Caco-2 (cell line): Measurements from ENCODE around the gene CATSPERD. TPM values are rescaled to one million over a fixed set of nuclear protein-coding genes. Genes with fewer than 3 reads are reported as not detected.

ENCODE experiments used
- BruUV-seq: library from RNA; stranded (reverse); fragments of 400-500 nt; replicated peaks from 2 replicates; lab custom pipeline; 2021; lab: Mats Ljungman, UMichigan
- CTCF ChIA-PET: fragments of 300-600 bp; sonication (Branson Sonifier 250); formaldehyde crosslinking; loops from one replicate; lab custom pipeline; 2022; ENCODE audit warnings: antibody characterized with exemption; lab: Charles Lee
- POLR2A ChIA-PET: fragments of 300-600 bp; sonication (Branson Sonifier 250); formaldehyde crosslinking; loops from one replicate; lab custom pipeline; 2022; ENCODE audit warnings: antibody characterized with exemption; lab: Charles Lee
- DNase-seq, 2 experiments: peaks; one replicate each; pipeline versions ENCODE4 v3.0.0 to v3.0.0-alpha.2; 2020 to 2022
- H3K27me3 ChIP-seq: replicated peaks from 2 replicates; pipeline ENCODE4 v1.6.0; 2011; ENCODE audit warnings: low read length; ENCODE audit not compliant: control insufficient read depth, insufficient read depth
- H3K36me3 ChIP-seq: 2 replicates; pipeline ENCODE4 v1.5.1; 2011; ENCODE audit warnings: low read length; ENCODE audit not compliant: control insufficient read depth, insufficient read depth
- H3K4me1 ChIP-seq: fragments of 250-450 bp; sonication (Bioruptor Pico); 2 replicates; pipeline ENCODE4 v1.5.1; 2020; ENCODE audit warnings: mild to moderate bottlenecking
- H3K4me3 ChIP-seq: 2 replicates; pipeline ENCODE4 v1.5.1; 2011; ENCODE audit warnings: low read depth, mild to moderate bottlenecking, control low read depth, low read length
- H3K9me3 ChIP-seq: fragments of 250-450 bp; sonication (Bioruptor Pico); 2 replicates; pipeline ENCODE4 v1.5.1; 2020; ENCODE audit warnings: mild to moderate bottlenecking, moderate library complexity
- H3K27ac Mint-ChIP-seq: one replicate; pipeline ENCODE4 v1.8.0; 2022; ENCODE audit warnings: mixed read lengths; ENCODE audit not compliant: unreplicated experiment
- H3K27me3 Mint-ChIP-seq: one replicate; pipeline ENCODE4 v1.8.0; 2022; ENCODE audit warnings: mixed read lengths; ENCODE audit not compliant: insufficient read depth, unreplicated experiment
- H3K36me3 Mint-ChIP-seq: one replicate; pipeline ENCODE4 v1.8.0; 2022; ENCODE audit warnings: mild to moderate bottlenecking, mixed read lengths; ENCODE audit not compliant: insufficient read depth, unreplicated experiment
- H3K4me1 Mint-ChIP-seq: one replicate; pipeline ENCODE4 v1.8.0; 2022; ENCODE audit warnings: low read depth, mixed read lengths; ENCODE audit not compliant: unreplicated experiment
- H3K4me3 Mint-ChIP-seq: one replicate; pipeline ENCODE4 v1.8.0; 2022; ENCODE audit warnings: mild to moderate bottlenecking, moderate library complexity, mixed read lengths; ENCODE audit not compliant: unreplicated experiment
- H3K9me3 Mint-ChIP-seq: one replicate; pipeline ENCODE4 v1.8.0; 2022; ENCODE audit warnings: mixed read lengths; ENCODE audit not compliant: unreplicated experiment
- intact Hi-C: fragments of 100-400 bp; cut with micrococcal nuclease; formaldehyde crosslinking; loops from one replicate; pipeline ENCODE4 v1.10.0; 2022; ENCODE audit not compliant: unreplicated experiment
- total RNA-seq: library from RNA; stranded (reverse); gene quantifications from 2 replicates; pipeline ENCODE4 v1.2.3, GENCODE V29; 2022
- TF ChIP-seq, protein P1 (sequence below), 2 experiments: fragments of 200-600 bp in 1 of 2; IDR thresholded peaks; 1 replicate in 1 of 2; 2 replicates in 1 of 2; pipeline versions ENCODE4 v1.5.1 to v1.8.0; 2011 to 2022; ENCODE audit warnings: antibody characterized with exemption in 1 of 2, control low read depth in 1 of 2, inconsistent platforms in 1 of 2, low read depth in 1 of 2, low read length in 1 of 2, mild to moderate bottlenecking in 1 of 2, moderate library complexity in 1 of 2; ENCODE audit not compliant: insufficient read depth in 1 of 2, severe bottlenecking in 1 of 2, unreplicated experiment in 1 of 2

The CATSPERD gene
- total RNA-seq, 1 experiment from 2014 or later: not detected

DNA sequence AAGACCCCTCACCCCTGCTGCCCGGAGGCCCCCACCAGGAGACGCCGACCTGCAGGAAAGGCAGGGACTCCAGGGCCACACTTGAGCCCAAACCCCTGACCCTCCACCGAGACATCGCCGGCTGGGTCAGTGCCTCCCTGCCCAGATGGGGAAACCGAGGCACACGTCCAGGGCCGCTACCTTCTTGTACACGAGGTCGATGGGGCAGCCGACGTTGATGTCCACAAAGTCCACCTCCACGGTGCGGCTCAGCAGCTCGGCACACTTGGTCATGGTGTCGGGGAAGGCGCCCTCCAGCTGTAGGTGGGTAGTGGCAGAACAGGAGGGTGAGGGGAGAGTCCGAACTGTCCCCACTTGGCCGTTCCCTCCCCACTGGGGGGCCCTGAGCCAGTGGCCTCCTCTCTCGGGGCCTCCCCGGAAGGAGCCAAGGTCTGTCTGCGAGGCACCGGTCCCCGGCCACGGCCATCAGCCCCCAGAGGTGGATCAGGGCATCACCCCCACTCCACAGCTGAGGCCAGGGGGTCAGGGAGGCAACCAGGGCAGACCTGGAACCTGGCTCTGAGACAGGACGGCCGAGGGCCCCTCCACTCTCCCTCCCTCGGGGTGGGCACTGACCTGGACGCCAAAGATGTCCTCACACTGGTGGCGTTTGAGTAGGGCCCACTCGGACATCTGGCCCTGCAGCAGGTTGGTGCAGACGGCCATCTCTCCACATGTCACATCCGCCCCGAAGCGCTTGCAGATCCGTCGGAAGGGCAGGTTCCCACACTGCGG lies 67.2 kb downstream of the CATSPERD start:
- no peak overlapping the region for H3K4me3 Mint-ChIP-seq
- H3K4me1 ChIP-seq: no peaks in the 10 kb centered on the region
- intact Hi-C loops: no loop called here
- H3K9me3 Mint-ChIP-seq: no peaks in the 10 kb centered on the region
- CTCF ChIA-PET: no interaction called here
- H3K27ac Mint-ChIP-seq: no peak overlapping the region
- POLR2A ChIA-PET: no interaction called here
- no peaks in the 10 kb centered on the region for H3K27me3 Mint-ChIP-seq
- no peak for DNase-seq
- H3K27me3 ChIP-seq: no peaks in the 10 kb centered on the region
- H3K4me3 ChIP-seq: no peak overlapping the region
- no peaks in the 10 kb centered on the region for H3K9me3 ChIP-seq
- peaks cover 4% of the 10 kb centered on the region; the same call in 1 of the 2 replicates for H3K36me3 ChIP-seq
- no TSS peak for BruUV-seq
- H3K4me1 Mint-ChIP-seq: no peaks in the 10 kb centered on the region
- TF ChIP-seq, protein P1, sequence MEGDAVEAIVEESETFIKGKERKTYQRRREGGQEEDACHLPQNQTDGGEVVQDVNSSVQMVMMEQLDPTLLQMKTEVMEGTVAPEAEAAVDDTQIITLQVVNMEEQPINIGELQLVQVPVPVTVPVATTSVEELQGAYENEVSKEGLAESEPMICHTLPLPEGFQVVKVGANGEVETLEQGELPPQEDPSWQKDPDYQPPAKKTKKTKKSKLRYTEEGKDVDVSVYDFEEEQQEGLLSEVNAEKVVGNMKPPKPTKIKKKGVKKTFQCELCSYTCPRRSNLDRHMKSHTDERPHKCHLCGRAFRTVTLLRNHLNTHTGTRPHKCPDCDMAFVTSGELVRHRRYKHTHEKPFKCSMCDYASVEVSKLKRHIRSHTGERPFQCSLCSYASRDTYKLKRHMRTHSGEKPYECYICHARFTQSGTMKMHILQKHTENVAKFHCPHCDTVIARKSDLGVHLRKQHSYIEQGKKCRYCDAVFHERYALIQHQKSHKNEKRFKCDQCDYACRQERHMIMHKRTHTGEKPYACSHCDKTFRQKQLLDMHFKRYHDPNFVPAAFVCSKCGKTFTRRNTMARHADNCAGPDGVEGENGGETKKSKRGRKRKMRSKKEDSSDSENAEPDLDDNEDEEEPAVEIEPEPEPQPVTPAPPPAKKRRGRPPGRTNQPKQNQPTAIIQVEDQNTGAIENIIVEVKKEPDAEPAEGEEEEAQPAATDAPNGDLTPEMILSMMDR (IDR thresholded peaks at IDR 0.05; ENCODE audit: insufficient read depth in 1 of 2, low read depth in 1 of 2, low read length in 1 of 2, severe bottlenecking in 1 of 2, unreplicated experiment in 1 of 2): no peak
- H3K36me3 Mint-ChIP-seq: peaks cover 60% of the 10 kb centered on the region

DNA sequence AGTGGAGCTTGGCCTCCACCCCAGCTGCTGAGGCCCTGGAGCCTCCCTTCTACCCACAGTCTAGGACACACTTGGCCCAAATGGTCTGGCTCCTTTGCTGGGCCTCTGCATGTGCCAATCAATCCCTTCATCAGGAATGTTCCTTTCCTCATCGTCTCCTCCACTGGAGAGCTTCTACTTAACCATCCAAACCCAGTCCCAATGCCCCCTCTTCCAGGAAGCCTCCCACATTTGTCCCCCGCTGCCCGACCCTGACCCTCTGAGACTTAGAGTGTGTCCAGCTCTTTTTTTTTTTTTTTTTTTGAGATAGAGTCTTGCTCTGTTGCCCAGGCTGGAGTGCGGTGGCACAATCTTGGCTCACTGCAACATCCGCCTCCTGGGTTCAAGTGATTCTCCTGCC lies 68.0 kb downstream of the CATSPERD start:
- peaks cover 4% of the 10 kb centered on the region; the same call in 1 of the 2 replicates for H3K36me3 ChIP-seq
- ChIA-PET CTCF (no interaction called here), POLR2A (no interaction called here)
- no peak overlapping the region for H3K4me3 Mint-ChIP-seq
- H3K27ac Mint-ChIP-seq: no peak overlapping the region
- intact Hi-C loops: no loop called here
- H3K27me3 Mint-ChIP-seq: no peaks in the 10 kb centered on the region
- H3K9me3 Mint-ChIP-seq: no peaks in the 10 kb centered on the region
- no TSS peak for BruUV-seq
- H3K4me1 Mint-ChIP-seq: no peaks in the 10 kb centered on the region
- TF ChIP-seq, protein P1 (IDR thresholded peaks at IDR 0.05; ENCODE audit: insufficient read depth in 1 of 2, low read depth in 1 of 2, low read length in 1 of 2, severe bottlenecking in 1 of 2, unreplicated experiment in 1 of 2): no peak
- H3K9me3 ChIP-seq: no peaks in the 10 kb centered on the region
- no peak overlapping the region for H3K4me3 ChIP-seq
- no peaks in the 10 kb centered on the region for H3K27me3 ChIP-seq
- peaks cover 54% of the 10 kb centered on the region for H3K36me3 Mint-ChIP-seq
- H3K4me1 ChIP-seq: no peaks in the 10 kb centered on the region
- no peak for DNase-seq

DNA sequence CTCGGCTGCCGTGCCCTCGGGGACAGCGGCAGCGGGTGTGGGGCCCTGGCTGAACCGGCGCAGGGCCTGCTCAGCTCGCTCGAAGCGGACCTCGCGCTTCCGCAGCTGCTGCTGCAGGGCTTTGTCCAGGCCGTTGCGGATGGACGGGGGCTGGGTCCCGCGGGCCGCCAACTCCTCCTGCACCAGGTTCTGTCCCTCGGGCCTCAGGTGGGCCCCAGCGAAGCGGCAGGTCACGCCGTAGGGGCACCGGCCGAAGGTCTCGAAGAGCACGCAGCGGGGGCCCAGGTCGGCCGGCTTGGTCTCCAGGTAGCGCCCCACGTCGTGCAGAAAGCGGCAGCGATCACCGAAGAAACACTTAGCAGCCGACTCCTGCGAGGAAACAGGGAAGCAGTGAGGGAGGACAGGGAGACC lies 68.9 kb downstream of the CATSPERD start:
- CTCF ChIA-PET: no interaction called here
- Histone ChIP-seq H3K27me3 (no peaks in the 10 kb centered on the region), H3K9me3 (no peaks in the 10 kb centered on the region), H3K36me3 (peaks cover 4% of the 10 kb centered on the region; the same call in 1 of the 2 replicates), H3K4me1 (no peaks in the 10 kb centered on the region), H3K4me3 (no peak overlapping the region)
- Mint-ChIP-seq H3K4me3 (no peak overlapping the region), H3K27ac (no peak overlapping the region), H3K27me3 (no peaks in the 10 kb centered on the region), H3K36me3 (peaks cover 54% of the 10 kb centered on the region), H3K4me1 (no peaks in the 10 kb centered on the region), H3K9me3 (no peaks in the 10 kb centered on the region)
- POLR2A ChIA-PET: no interaction called here
- no peak for DNase-seq
- TF ChIP-seq, protein P1 (IDR thresholded peaks at IDR 0.05; ENCODE audit: insufficient read depth in 1 of 2, low read depth in 1 of 2, low read length in 1 of 2, severe bottlenecking in 1 of 2, unreplicated experiment in 1 of 2): no peak
- no TSS peak for BruUV-seq
- intact Hi-C loops: no loop called here
